Astrocyte (in vitro differentiated cells and primary cell): Measurements from ENCODE around the gene AIRE. TPM values are rescaled to one million over a fixed set of nuclear protein-coding genes. Genes with fewer than 3 reads are reported as not detected.

Experiments
- DNase-seq: peaks from one replicate; pipeline ENCODE4 v3.0.0-alpha.2; 2010; ENCODE audit warnings: low read depth
- FAIRE-seq: peaks from 2 replicates; lab custom pipeline; 2011; peaks lifted over from hg19 to GRCh38; lab: Jason Lieb, UNC
- H2AFZ ChIP-seq: 2 replicates; pipeline ENCODE4 v1.6.0; 2012; ENCODE audit warnings: low read depth, low read length, inconsistent platforms
- H3K27ac ChIP-seq: 2 replicates; pipeline ENCODE4 v1.5.1; 2011; ENCODE audit warnings: low read depth, low read length, inconsistent platforms
- H3K27me3 ChIP-seq: 2 replicates; pipeline ENCODE4 v1.6.0; 2011; ENCODE audit warnings: low read length, inconsistent platforms; ENCODE audit not compliant: insufficient read depth
- H3K36me3 ChIP-seq: 2 replicates; pipeline ENCODE4 v1.5.1; 2011; ENCODE audit warnings: low read length, inconsistent platforms; ENCODE audit not compliant: insufficient read depth
- H3K4me1 ChIP-seq: 2 replicates; pipeline ENCODE4 v1.5.1; 2011; ENCODE audit warnings: low read length, inconsistent platforms; ENCODE audit not compliant: insufficient read depth
- H3K4me2 ChIP-seq: 2 replicates; pipeline ENCODE4 v1.6.0; 2012; ENCODE audit warnings: low read length, inconsistent platforms
- H3K4me3 ChIP-seq: 2 replicates; pipeline ENCODE4 v1.5.1; 2011; ENCODE audit warnings: low read depth, mild to moderate bottlenecking, low read length, inconsistent platforms; ENCODE audit not compliant: insufficient read depth
- H3K79me2 ChIP-seq: 2 replicates; pipeline ENCODE4 v1.6.0; 2012; ENCODE audit warnings: mild to moderate bottlenecking, low read length, inconsistent platforms; ENCODE audit not compliant: insufficient read depth
- H3K9ac ChIP-seq: 2 replicates; pipeline ENCODE4 v1.6.0; 2012; ENCODE audit warnings: mild to moderate bottlenecking, low read length, inconsistent platforms
- H3K9me3 ChIP-seq: 2 replicates; pipeline ENCODE4 v1.5.1; 2012; ENCODE audit warnings: low read depth, mild to moderate bottlenecking, low read length, inconsistent platforms; ENCODE audit not compliant: insufficient read depth
- H4K20me1 ChIP-seq: 2 replicates; pipeline ENCODE4 v1.6.0; 2012; ENCODE audit warnings: low read length, inconsistent platforms; ENCODE audit not compliant: insufficient read depth
- H3K27ac Mint-ChIP-seq: one replicate; pipeline ENCODE4 v1.8.0; 2021; ENCODE audit warnings: mild to moderate bottlenecking, mixed read lengths; ENCODE audit not compliant: unreplicated experiment
- H3K27me3 Mint-ChIP-seq: one replicate; pipeline ENCODE4 v1.8.0; 2021; ENCODE audit warnings: low read depth, mixed read lengths; ENCODE audit not compliant: unreplicated experiment
- H3K36me3 Mint-ChIP-seq: one replicate; pipeline ENCODE4 v1.8.0; 2021; ENCODE audit warnings: low read depth, mixed read lengths; ENCODE audit not compliant: unreplicated experiment
- H3K4me1 Mint-ChIP-seq: one replicate; pipeline ENCODE4 v1.8.0; 2021; ENCODE audit warnings: low read depth, mixed read lengths; ENCODE audit not compliant: unreplicated experiment
- H3K4me3 Mint-ChIP-seq: one replicate; pipeline ENCODE4 v1.8.0; 2021; ENCODE audit warnings: mild to moderate bottlenecking, moderate library complexity, mixed read lengths; ENCODE audit not compliant: unreplicated experiment
- H3K9me3 Mint-ChIP-seq: one replicate; pipeline ENCODE4 v1.8.0; 2021; ENCODE audit warnings: mild to moderate bottlenecking, mixed read lengths; ENCODE audit not compliant: unreplicated experiment
- CTCF ChIP-seq: IDR thresholded peaks from 2 replicates; pipeline ENCODE4 v1.5.1; 2011; ENCODE audit warnings: low read depth, mild to moderate bottlenecking, inconsistent platforms, low read length, moderate library complexity; ENCODE audit not compliant: insufficient read depth
- EZH2 ChIP-seq: IDR thresholded peaks from 2 replicates; pipeline ENCODE4 v1.6.1; 2012; ENCODE audit warnings: mild to moderate bottlenecking, low read length, inconsistent platforms; ENCODE audit not compliant: insufficient read depth
- total RNA-seq: library from RNA; stranded (reverse); gene quantifications from 2 replicates; pipeline ENCODE4 v1.2.1, GENCODE V29; 2021

AIRE gene
- total RNA-seq, 1 donor from 2014 or later = 0.07 TPM

GRCh38 chr21:44319407-44320065, 33.9 kb downstream of the AIRE start:
- Histone ChIP-seq H3K4me2 (no peak overlapping the region), H3K36me3 (no peaks in the 10 kb centered on the region), H2AFZ (no peak overlapping the region), H3K4me3 (no peak overlapping the region), H4K20me1 (peaks cover 4% of the 10 kb centered on the region), H3K27me3 (no peaks in the 10 kb centered on the region), H3K27ac (no peak overlapping the region), H3K4me1 (no peaks in the 10 kb centered on the region), H3K79me2 (no peaks in the 10 kb centered on the region), H3K9me3 (no peaks in the 10 kb centered on the region), H3K9ac (no peak overlapping the region)
- Mint-ChIP-seq H3K4me1 (no peaks in the 10 kb centered on the region), H3K27me3 (no peaks in the 10 kb centered on the region), H3K4me3 (no peak overlapping the region), H3K9me3 (no peaks in the 10 kb centered on the region), H3K36me3 (peaks cover 6% of the 10 kb centered on the region), H3K27ac (no peak overlapping the region)
- FAIRE-seq (no peak), DNase-seq (no peak)
- no peak for TF ChIP-seq EZH2
- no peak for TF ChIP-seq CTCF

GRCh38 chr21:44320847-44321246, 35.2 kb downstream of the AIRE start:
- Mint-ChIP-seq H3K9me3 (no peaks in the 10 kb centered on the region), H3K4me3 (no peak overlapping the region), H3K27me3 (no peaks in the 10 kb centered on the region), H3K27ac (no peak overlapping the region), H3K36me3 (peaks cover 6% of the 10 kb centered on the region), H3K4me1 (no peaks in the 10 kb centered on the region)
- Histone ChIP-seq H2AFZ (no peak overlapping the region), H3K27me3 (no peaks in the 10 kb centered on the region), H3K4me2 (no peak overlapping the region), H3K4me3 (no peak overlapping the region), H4K20me1 (peaks cover 4% of the 10 kb centered on the region), H3K27ac (no peak overlapping the region), H3K36me3 (no peaks in the 10 kb centered on the region), H3K9ac (no peak overlapping the region), H3K4me1 (no peaks in the 10 kb centered on the region), H3K9me3 (no peaks in the 10 kb centered on the region), H3K79me2 (no peaks in the 10 kb centered on the region)
- no peak for DNase-seq
- no peak for TF ChIP-seq EZH2
- no peak for TF ChIP-seq CTCF
- no peak for FAIRE-seq

GRCh38 chr21:44321846-44322450, 36.3 kb downstream of the AIRE start:
- Mint-ChIP-seq H3K9me3 (no peaks in the 10 kb centered on the region), H3K36me3 (peaks cover 4% of the 10 kb centered on the region), H3K4me3 (no peak overlapping the region), H3K4me1 (no peaks in the 10 kb centered on the region), H3K27ac (no peak overlapping the region), H3K27me3 (no peaks in the 10 kb centered on the region)
- H4K20me1 ChIP-seq = no peaks in the 10 kb centered on the region
- DNase-seq = no peak
- no peak for TF ChIP-seq EZH2
- no peak for TF ChIP-seq CTCF
- H3K4me3 ChIP-seq = no peak overlapping the region
- H3K27me3 ChIP-seq = no peaks in the 10 kb centered on the region
- H3K4me1 ChIP-seq = no peaks in the 10 kb centered on the region
- no peak for FAIRE-seq
- no peak overlapping the region for H3K9ac ChIP-seq
- no peaks in the 10 kb centered on the region for H3K9me3 ChIP-seq
- H3K79me2 ChIP-seq = no peaks in the 10 kb centered on the region
- H2AFZ ChIP-seq = no peak overlapping the region
- no peaks in the 10 kb centered on the region for H3K36me3 ChIP-seq
- H3K27ac ChIP-seq = no peak overlapping the region
- no peak overlapping the region for H3K4me2 ChIP-seq
